ENCODE measurements around the gene PDE9A.

DNA sequence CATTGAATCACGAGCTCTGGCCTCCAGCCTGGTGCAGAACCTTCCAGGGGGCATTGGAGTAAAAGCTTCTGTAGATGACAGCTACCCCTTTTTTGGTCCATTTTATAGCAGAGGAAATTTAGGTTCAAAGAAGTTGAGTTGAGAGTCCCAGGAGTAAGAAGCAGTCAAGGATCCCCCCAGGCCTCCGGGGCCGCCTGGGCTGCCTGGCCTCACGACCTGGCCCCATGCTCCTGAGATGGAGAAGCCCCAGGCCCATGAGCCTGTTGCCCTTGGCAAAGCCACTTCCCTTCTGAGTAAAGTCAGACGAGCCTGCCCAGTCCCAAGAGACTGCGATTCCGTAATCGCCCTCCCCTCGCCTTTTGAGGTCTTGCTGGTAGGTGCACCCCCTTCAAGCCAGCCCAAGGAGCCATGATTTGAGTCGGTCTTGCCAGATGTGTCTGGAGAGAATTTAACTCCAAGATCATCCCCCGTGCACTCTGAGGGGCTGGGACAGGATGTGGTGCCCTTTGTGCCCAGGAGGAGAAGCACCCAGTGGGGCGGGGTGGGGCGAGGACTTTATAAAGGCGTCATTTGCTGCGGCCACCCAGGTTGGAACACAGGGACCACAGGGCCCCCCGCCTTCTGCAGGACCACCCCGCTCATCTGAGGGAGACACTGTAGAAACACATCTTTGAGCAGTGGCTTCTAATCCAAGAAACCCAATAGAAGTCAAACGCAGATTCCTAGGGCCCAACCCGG lies 30.1 kb downstream of the PDE9A start:
- TF ChIP-seq, protein P1, sequence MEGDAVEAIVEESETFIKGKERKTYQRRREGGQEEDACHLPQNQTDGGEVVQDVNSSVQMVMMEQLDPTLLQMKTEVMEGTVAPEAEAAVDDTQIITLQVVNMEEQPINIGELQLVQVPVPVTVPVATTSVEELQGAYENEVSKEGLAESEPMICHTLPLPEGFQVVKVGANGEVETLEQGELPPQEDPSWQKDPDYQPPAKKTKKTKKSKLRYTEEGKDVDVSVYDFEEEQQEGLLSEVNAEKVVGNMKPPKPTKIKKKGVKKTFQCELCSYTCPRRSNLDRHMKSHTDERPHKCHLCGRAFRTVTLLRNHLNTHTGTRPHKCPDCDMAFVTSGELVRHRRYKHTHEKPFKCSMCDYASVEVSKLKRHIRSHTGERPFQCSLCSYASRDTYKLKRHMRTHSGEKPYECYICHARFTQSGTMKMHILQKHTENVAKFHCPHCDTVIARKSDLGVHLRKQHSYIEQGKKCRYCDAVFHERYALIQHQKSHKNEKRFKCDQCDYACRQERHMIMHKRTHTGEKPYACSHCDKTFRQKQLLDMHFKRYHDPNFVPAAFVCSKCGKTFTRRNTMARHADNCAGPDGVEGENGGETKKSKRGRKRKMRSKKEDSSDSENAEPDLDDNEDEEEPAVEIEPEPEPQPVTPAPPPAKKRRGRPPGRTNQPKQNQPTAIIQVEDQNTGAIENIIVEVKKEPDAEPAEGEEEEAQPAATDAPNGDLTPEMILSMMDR (conservative IDR thresholded peaks at IDR 0.05; ENCODE audit: low read depth in 2 of 2): no peak
- TF ChIP-seq EZH2 (IDR thresholded peaks at IDR 0.05; ENCODE audit: low read depth, unreplicated experiment): no peak
- TF ChIP-seq CREB1 (CRISPR knock-in tag; IDR thresholded peaks at IDR 0.05; ENCODE audit: low read depth): no peak
- no peak for TF ChIP-seq ZNF331 (CRISPR knock-in tag; IDR thresholded peaks at IDR 0.05; ENCODE audit: low read depth)
- TF ChIP-seq POLR2AphosphoS5 (IDR thresholded peaks at IDR 0.05; ENCODE audit: low read depth): no peak
- TF ChIP-seq EZH2phosphoT487 (IDR thresholded peaks at IDR 0.05; ENCODE audit: unreplicated experiment): no peak
- TF ChIP-seq, protein P2, sequence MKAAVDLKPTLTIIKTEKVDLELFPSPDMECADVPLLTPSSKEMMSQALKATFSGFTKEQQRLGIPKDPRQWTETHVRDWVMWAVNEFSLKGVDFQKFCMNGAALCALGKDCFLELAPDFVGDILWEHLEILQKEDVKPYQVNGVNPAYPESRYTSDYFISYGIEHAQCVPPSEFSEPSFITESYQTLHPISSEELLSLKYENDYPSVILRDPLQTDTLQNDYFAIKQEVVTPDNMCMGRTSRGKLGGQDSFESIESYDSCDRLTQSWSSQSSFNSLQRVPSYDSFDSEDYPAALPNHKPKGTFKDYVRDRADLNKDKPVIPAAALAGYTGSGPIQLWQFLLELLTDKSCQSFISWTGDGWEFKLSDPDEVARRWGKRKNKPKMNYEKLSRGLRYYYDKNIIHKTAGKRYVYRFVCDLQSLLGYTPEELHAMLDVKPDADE (IDR thresholded peaks at IDR 0.05): no peak
- TF ChIP-seq, protein P3, sequence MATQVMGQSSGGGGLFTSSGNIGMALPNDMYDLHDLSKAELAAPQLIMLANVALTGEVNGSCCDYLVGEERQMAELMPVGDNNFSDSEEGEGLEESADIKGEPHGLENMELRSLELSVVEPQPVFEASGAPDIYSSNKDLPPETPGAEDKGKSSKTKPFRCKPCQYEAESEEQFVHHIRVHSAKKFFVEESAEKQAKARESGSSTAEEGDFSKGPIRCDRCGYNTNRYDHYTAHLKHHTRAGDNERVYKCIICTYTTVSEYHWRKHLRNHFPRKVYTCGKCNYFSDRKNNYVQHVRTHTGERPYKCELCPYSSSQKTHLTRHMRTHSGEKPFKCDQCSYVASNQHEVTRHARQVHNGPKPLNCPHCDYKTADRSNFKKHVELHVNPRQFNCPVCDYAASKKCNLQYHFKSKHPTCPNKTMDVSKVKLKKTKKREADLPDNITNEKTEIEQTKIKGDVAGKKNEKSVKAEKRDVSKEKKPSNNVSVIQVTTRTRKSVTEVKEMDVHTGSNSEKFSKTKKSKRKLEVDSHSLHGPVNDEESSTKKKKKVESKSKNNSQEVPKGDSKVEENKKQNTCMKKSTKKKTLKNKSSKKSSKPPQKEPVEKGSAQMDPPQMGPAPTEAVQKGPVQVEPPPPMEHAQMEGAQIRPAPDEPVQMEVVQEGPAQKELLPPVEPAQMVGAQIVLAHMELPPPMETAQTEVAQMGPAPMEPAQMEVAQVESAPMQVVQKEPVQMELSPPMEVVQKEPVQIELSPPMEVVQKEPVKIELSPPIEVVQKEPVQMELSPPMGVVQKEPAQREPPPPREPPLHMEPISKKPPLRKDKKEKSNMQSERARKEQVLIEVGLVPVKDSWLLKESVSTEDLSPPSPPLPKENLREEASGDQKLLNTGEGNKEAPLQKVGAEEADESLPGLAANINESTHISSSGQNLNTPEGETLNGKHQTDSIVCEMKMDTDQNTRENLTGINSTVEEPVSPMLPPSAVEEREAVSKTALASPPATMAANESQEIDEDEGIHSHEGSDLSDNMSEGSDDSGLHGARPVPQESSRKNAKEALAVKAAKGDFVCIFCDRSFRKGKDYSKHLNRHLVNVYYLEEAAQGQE (IDR thresholded peaks at IDR 0.05; ENCODE audit: unreplicated experiment): no peak
- no peak for TF ChIP-seq JUNB (IDR thresholded peaks at IDR 0.05; ENCODE audit: unreplicated experiment)
- no peak for TF ChIP-seq NANOG (IDR thresholded peaks at IDR 0.05; ENCODE audit: borderline replicate concordance)
- TF ChIP-seq, protein P4, sequence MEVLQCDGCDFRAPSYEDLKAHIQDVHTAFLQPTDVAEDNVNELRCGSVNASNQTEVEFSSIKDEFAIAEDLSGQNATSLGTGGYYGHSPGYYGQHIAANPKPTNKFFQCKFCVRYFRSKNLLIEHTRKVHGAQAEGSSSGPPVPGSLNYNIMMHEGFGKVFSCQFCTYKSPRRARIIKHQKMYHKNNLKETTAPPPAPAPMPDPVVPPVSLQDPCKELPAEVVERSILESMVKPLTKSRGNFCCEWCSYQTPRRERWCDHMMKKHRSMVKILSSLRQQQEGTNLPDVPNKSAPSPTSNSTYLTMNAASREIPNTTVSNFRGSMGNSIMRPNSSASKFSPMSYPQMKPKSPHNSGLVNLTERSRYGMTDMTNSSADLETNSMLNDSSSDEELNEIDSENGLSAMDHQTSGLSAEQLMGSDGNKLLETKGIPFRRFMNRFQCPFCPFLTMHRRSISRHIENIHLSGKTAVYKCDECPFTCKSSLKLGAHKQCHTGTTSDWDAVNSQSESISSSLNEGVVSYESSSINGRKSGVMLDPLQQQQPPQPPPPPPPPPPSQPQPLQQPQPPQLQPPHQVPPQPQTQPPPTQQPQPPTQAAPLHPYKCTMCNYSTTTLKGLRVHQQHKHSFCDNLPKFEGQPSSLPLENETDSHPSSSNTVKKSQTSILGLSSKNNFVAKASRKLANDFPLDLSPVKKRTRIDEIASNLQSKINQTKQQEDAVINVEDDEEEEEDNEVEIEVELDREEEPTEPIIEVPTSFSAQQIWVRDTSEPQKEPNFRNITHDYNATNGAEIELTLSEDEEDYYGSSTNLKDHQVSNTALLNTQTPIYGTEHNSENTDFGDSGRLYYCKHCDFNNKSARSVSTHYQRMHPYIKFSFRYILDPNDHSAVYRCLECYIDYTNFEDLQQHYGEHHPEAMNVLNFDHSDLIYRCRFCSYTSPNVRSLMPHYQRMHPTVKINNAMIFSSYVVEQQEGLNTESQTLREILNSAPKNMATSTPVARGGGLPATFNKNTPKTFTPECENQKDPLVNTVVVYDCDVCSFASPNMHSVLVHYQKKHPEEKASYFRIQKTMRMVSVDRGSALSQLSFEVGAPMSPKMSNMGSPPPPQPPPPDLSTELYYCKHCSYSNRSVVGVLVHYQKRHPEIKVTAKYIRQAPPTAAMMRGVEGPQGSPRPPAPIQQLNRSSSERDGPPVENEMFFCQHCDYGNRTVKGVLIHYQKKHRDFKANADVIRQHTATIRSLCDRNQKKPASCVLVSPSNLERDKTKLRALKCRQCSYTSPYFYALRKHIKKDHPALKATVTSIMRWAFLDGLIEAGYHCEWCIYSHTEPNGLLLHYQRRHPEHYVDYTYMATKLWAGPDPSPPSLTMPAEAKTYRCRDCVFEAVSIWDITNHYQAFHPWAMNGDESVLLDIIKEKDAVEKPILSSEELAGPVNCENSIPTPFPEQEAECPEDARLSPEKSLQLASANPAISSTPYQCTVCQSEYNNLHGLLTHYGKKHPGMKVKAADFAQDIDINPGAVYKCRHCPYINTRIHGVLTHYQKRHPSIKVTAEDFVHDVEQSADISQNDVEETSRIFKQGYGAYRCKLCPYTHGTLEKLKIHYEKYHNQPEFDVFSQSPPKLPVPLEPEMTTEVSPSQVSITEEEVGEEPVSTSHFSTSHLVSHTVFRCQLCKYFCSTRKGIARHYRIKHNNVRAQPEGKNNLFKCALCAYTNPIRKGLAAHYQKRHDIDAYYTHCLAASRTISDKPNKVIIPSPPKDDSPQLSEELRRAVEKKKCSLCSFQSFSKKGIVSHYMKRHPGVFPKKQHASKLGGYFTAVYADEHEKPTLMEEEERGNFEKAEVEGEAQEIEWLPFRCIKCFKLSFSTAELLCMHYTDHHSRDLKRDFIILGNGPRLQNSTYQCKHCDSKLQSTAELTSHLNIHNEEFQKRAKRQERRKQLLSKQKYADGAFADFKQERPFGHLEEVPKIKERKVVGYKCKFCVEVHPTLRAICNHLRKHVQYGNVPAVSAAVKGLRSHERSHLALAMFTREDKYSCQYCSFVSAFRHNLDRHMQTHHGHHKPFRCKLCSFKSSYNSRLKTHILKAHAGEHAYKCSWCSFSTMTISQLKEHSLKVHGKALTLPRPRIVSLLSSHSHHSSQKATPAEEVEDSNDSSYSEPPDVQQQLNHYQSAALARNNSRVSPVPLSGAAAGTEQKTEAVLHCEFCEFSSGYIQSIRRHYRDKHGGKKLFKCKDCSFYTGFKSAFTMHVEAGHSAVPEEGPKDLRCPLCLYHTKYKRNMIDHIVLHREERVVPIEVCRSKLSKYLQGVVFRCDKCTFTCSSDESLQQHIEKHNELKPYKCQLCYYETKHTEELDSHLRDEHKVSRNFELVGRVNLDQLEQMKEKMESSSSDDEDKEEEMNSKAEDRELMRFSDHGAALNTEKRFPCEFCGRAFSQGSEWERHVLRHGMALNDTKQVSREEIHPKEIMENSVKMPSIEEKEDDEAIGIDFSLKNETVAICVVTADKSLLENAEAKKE (CRISPR knock-in tag; IDR thresholded peaks at IDR 0.05): no peak
- no peak for TF ChIP-seq ZNF114 (CRISPR knock-in tag; IDR thresholded peaks at IDR 0.05)
